ENCODE results near the gene HCAR1. TPM values are rescaled to one million over a fixed set of nuclear protein-coding genes. Genes with fewer than 3 reads are reported as not detected.

The HCAR1 gene, protein sequence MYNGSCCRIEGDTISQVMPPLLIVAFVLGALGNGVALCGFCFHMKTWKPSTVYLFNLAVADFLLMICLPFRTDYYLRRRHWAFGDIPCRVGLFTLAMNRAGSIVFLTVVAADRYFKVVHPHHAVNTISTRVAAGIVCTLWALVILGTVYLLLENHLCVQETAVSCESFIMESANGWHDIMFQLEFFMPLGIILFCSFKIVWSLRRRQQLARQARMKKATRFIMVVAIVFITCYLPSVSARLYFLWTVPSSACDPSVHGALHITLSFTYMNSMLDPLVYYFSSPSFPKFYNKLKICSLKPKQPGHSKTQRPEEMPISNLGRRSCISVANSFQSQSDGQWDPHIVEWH
- not detected in 2 replicates for polyA plus RNA-seq

DNA sequence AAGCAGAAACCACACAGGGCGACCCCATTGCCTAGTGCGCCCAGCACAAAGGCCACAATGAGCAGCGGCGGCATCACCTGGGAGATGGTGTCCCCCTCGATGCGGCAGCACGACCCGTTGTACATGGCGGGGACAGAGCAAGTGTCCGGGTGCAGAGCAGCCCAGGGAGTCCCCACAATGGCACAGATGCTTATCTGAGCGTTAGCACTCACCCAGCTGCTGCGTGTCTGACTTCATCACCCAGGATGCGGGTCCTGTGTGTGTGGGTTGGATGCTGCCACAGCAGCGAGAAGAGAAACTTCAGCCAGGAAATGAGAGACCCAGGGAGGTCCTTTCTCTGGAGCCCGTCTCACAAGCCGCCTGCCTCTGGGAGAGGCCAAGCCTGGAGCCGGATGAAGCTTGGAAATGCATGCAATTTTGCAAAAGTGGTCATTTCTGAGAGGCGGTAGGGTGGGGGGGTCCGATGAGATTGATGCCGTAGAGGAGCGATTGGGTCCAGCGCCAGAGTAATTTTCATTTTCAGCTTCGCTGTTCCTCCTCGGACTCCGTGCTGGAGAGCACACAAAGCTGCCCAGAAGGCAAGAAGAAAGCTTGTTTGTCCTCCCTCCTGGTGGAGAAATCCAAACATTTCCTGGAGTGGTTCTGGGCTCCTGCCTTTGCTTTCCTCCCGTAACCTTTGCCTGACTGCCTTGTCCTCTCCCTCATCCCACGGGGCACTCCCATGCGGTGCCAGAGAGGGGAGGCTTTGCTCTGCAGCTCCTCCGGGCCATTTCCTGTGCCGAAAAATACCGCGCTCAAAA is at the start of gene HCAR1:
Gene HCAR1 (minus strand): TSS at position 630 of the 800 bp plus-strand sequence. CDS start 505 bp downstream, at position 125.

DNA sequence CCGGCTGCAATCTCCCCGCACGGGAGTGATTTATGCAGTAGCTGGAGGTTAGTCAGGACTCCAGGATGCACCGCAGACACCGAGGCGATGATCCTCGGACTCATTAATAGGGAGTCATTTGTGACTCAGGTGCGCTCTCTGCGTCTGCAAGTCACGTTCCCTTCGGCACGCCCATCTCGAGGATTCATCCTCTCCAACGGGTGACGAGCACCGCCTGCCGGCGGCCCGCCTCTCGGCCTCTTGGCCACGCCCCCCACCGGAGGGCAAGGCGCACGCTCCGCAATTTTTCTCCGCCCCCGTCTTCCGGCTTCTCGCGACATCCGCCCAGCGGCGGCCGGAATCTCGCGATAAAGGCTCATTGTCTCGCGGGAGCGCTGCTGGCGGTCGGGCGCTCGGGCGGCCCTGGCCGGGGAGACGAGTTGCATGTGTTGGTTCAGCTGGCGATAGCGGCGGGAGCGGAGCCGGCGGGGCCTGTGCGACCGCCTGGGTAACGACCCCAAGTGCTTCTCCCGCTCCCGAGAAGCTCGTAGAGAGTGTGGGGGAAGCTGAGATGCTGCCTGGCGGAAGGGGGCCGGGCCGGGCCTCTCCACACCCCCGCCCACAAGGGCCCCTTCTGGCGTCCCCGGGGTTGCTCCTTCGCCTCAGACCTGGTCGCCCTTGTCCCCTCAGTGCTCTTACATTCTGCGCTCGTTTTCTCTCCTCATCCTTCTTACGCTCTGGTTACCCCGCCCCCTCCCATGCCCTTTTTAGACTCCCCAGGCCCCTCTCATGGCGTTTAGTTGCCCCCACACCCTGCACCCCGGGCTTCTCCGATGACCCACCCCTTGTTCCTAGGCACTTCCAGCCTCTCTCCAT is 22.0 kb upstream of the HCAR1 start, which contains the start of gene DENR:
Gene DENR (plus strand): TSS at position 361 of the 855 bp plus-strand sequence. CDS start 878 bp downstream, outside the sequence.

DNA sequence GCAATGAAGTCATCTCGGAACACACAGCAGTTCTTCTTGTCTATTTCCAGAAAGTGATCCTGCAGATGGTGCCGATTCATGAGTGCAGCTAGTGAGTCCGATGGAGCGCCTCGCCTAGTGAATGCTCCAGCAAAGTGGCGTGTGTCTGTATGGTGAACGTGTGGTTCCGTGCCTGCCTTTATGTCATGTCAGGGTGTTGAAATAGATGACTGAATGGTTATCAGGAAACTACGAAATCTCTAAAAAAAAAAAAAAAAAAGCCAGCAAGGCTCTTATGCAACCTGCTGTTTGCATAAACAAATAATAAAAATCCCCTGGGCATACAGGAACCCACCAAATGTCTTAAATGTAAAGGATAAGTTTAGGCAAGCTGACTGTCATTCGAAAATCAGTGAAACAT is 14.0 kb downstream of the HCAR1 start, which contains the start of gene HCAR3:
Gene HCAR3 (minus strand): TSS at position 154 of the 400 bp plus-strand sequence. CDS start 74 bp downstream, at position 80.

DNA sequence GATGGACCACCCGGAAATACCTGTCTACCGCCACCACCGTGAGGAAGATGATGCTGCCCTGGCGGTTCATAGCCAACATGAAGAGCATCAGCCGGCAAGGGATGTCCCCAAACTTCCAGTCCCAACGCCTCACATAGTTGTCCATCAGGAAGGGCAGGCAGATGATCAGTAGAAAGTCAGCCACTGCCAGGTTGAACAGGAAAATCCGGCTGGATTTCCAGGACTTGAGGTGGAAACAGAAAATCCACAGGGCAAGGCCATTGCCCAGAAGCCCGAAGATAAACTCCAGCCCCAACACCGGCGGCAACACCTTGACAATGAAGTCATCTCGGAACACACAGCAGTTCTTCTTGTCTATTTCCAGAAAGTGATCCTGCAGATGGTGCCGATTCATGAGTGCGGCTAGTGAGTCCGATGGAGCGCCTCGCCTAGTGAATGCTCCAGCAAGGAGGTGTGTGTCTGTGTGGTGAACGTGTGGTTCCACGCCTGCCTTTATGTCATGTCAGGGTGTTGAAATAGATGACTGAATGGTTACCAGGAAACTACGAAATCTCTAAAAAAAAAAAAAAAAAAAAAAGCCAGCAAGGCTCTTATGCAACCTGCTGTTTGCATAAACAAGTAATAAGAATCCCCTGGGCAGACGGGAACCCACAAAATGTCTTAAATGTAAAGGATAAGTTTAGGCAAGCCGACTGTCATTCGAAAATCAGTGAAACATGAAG is 27.6 kb downstream of the HCAR1 start, which contains the start of gene HCAR2:
Gene HCAR2 (minus strand): TSS at position 468 of the 722 bp plus-strand sequence. CDS start 74 bp downstream, at position 394.

Other genes with a start within 250 kb of the HCAR1 start
- 3.1 and 5.3 TPM in 2 replicates for gene ZCCHC8, start 229.9 kb downstream of the HCAR1 start, polyA plus RNA-seq
- gene RSRC2, start 203.9 kb downstream of the HCAR1 start, polyA plus RNA-seq: 111 and 112 TPM in 2 replicates
- 1.8 and 4.5 TPM in 2 replicates for gene KNTC1, start 203.6 kb downstream of the HCAR1 start, polyA plus RNA-seq
- gene HCAR2, start 27.5 kb downstream of the HCAR1 start, polyA plus RNA-seq: not detected in 2 replicates
- not detected in 2 replicates for gene HCAR3, start 14.0 kb downstream of the HCAR1 start, polyA plus RNA-seq
- gene DENR, start 22.0 kb upstream of the HCAR1 start, polyA plus RNA-seq: 24.7 and 31.7 TPM in 2 replicates
- gene CCDC62, start 43.7 kb upstream of the HCAR1 start, polyA plus RNA-seq: 0.70 and 2.3 TPM in 2 replicates
- gene HIP1R, start 104.6 kb upstream of the HCAR1 start, polyA plus RNA-seq: 1.5 and 3.6 TPM in 2 replicates
- 0.97 and 1.0 TPM in 2 replicates for gene VPS37B, start 165.3 kb upstream of the HCAR1 start, polyA plus RNA-seq
- 3.0 and 3.6 TPM in 2 replicates for gene ABCB9, start 235.6 kb upstream of the HCAR1 start, polyA plus RNA-seq
- gene OGFOD2, start 244.4 kb upstream of the HCAR1 start, polyA plus RNA-seq: 2.8 and 4.8 TPM in 2 replicates
- gene ARL6IP4, start 249.8 kb upstream of the HCAR1 start, polyA plus RNA-seq: 11.9 and 23.7 TPM in 2 replicates